HEK293T (cell line): Measurements from ENCODE around the gene INSC.

Experiments used
- CTCF ChIA-PET: fragments of 350-600 bp; formaldehyde crosslinking; extraction: SDS; loops from one replicate; lab custom pipeline; 2021; ENCODE audit warnings: antibody characterized with exemption, inconsistent platforms; lab: Yijun Ruan, JAX
- POLR2A ChIA-PET: fragments of 350-600 bp; formaldehyde crosslinking; extraction: SDS; loops from one replicate; lab custom pipeline; 2020; ENCODE audit warnings: antibody characterized with exemption, inconsistent platforms; lab: Yijun Ruan, JAX
- DNase-seq: peaks from one replicate; pipeline ENCODE4 v3.0.0; 2012; ENCODE audit warnings: mixed read lengths; ENCODE audit errors: extremely low spot score
- ARNT ChIP-seq: fragments of 450-650 bp; IDR thresholded peaks from 2 replicates; pipeline ENCODE4 v1.6.1; 2017; ENCODE audit warnings: mild to moderate bottlenecking
- BHLHE40 ChIP-seq: fragments of 450-650 bp; IDR thresholded peaks from 2 replicates; pipeline ENCODE4 v1.6.1; 2016; ENCODE audit warnings: mild to moderate bottlenecking, moderate library complexity, borderline replicate concordance
- CTBP1 ChIP-seq: fragments of 450-650 bp; IDR thresholded peaks from 2 replicates; pipeline ENCODE4 v1.6.1; 2016; ENCODE audit warnings: borderline replicate concordance
- ELF4 ChIP-seq: fragments of 450-650 bp; IDR thresholded peaks from 2 replicates; pipeline ENCODE4 v1.6.1; 2017; ENCODE audit warnings: antibody characterized with exemption
- FOXA1 ChIP-seq: fragments of 450-650 bp; IDR thresholded peaks from 2 replicates; pipeline ENCODE4 v1.6.1; 2016; ENCODE audit warnings: mild to moderate bottlenecking
- FOXK2 ChIP-seq: fragments of 450-650 bp; IDR thresholded peaks from 2 replicates; pipeline ENCODE4 v1.6.1; 2016; ENCODE audit warnings: mild to moderate bottlenecking
- FOXM1 ChIP-seq: fragments of 450-650 bp; IDR thresholded peaks from 2 replicates; pipeline ENCODE4 v1.6.1; 2017; ENCODE audit warnings: mild to moderate bottlenecking, borderline replicate concordance
- HDGF ChIP-seq: fragments of 450-650 bp; IDR thresholded peaks from 2 replicates; pipeline ENCODE4 v1.6.1; 2017; ENCODE audit warnings: antibody characterized with exemption, borderline replicate concordance
- L3MBTL2 ChIP-seq: fragments of 450-650 bp; conservative IDR thresholded peaks from 2 replicates; pipeline ENCODE4 v1.6.1; 2016; ENCODE audit warnings: mild to moderate bottlenecking
- LEF1 ChIP-seq: fragments of 450-650 bp; IDR thresholded peaks from 2 replicates; pipeline ENCODE4 v1.6.1; 2017; ENCODE audit warnings: mild to moderate bottlenecking, borderline replicate concordance
- NFRKB ChIP-seq: fragments of 450-650 bp; IDR thresholded peaks from 2 replicates; pipeline ENCODE4 v1.6.1; 2016; ENCODE audit warnings: mild to moderate bottlenecking, moderate library complexity
- SP1 ChIP-seq: fragments of 450-650 bp; IDR thresholded peaks from 2 replicates; pipeline ENCODE4 v1.6.1; 2017
- SUZ12 ChIP-seq: fragments of 450-650 bp; IDR thresholded peaks from 2 replicates; pipeline ENCODE4 v1.6.1; 2016; ENCODE audit warnings: mild to moderate bottlenecking
- TARDBP ChIP-seq: fragments of 450-650 bp; IDR thresholded peaks from 2 replicates; pipeline ENCODE4 v1.6.1; 2016
- ZNF384 ChIP-seq: fragments of 450-650 bp; IDR thresholded peaks from 2 replicates; pipeline ENCODE4 v1.6.1; 2016
- TF ChIP-seq, protein P1 (sequence below): fragments of 450-650 bp; IDR thresholded peaks from 2 replicates; pipeline ENCODE4 v1.6.1; 2016

The INSC gene

GRCh38 chr11:15176646-15177163 is 62.0 kb downstream of the INSC start:
- no peak for TF ChIP-seq LEF1
- TF ChIP-seq L3MBTL2: no peak
- no peak for TF ChIP-seq FOXK2
- no peak for TF ChIP-seq BHLHE40
- TF ChIP-seq TARDBP: no peak
- no peak for TF ChIP-seq NFRKB
- TF ChIP-seq FOXA1: no peak
- TF ChIP-seq, protein P1, sequence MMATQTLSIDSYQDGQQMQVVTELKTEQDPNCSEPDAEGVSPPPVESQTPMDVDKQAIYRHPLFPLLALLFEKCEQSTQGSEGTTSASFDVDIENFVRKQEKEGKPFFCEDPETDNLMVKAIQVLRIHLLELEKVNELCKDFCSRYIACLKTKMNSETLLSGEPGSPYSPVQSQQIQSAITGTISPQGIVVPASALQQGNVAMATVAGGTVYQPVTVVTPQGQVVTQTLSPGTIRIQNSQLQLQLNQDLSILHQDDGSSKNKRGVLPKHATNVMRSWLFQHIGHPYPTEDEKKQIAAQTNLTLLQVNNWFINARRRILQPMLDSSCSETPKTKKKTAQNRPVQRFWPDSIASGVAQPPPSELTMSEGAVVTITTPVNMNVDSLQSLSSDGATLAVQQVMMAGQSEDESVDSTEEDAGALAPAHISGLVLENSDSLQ: no peak
- TF ChIP-seq ZNF384: no peak
- ChIA-PET POLR2A (no interaction called here), CTCF (no interaction called here)
- no peak for DNase-seq

DNA sequence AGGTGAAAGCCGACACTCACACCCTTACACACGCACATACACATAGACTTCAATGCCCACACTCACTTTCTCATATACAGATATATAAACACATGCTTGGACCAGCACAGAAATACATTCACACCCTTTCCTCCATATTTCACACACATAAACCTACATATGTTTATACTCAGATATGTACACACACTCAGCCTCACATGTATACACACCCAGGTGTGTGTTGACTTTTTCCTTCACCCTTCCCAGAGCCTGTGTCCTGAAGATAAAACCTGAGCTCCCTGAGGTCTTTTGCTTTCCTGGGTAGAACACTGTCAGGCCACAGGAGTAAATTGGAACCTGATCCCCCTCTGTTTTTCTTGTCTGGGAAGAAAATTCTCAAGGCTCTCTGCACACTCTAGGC is 62.8 kb downstream of the INSC start:
- CTCF ChIA-PET: no interaction called here
- 0 out of 2 replicates have a peak, but pooled peaks have one; percentile 19 for TF ChIP-seq L3MBTL2
- TF ChIP-seq FOXM1: no peak
- no peak for TF ChIP-seq SP1
- no peak for DNase-seq
- POLR2A ChIA-PET: no interaction called here

- CTCF ChIA-PET: no interaction called here
- no peak for DNase-seq
- TF ChIP-seq NFRKB: no peak
- TF ChIP-seq SUZ12: no peak
- TF ChIP-seq CTBP1: no peak
- no peak for TF ChIP-seq BHLHE40
- TF ChIP-seq, protein P1: no peak
- TF ChIP-seq FOXA1: no peak
- no peak for TF ChIP-seq FOXK2
- no peak for TF ChIP-seq SP1
- TF ChIP-seq ZNF384: no peak
- no peak for TF ChIP-seq LEF1
- TF ChIP-seq HDGF: no peak
- TF ChIP-seq ARNT: no peak
- no peak for TF ChIP-seq ELF4
- POLR2A ChIA-PET: no interaction called here
Observed at GRCh38 chr11:15178214-15178613, 63.5 kb downstream of the INSC start.

DNA sequence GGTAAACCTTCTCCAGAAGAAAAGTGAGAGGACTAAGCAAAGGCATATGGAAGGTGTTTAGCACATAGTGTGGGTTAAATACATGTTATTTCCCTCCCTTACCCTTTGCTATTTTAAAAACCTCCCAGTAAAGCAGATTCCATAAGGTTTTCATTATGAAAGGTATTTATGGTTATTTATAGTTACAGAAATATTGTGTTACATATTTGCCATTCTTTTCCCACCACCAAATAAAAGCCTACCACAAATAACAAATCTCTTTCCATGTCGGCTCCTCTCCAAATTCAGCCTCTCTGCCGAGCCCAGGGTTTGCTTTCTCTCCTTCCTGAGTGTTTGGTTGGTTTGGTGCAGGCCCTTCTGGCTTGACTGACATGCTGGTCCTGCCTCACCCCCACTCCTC is 64.4 kb downstream of the INSC start:
- CTCF ChIA-PET: no interaction called here
- TF ChIP-seq FOXK2: no peak
- TF ChIP-seq LEF1: no peak
- TF ChIP-seq SUZ12: no peak
- no peak for TF ChIP-seq TARDBP
- no peak for TF ChIP-seq NFRKB
- TF ChIP-seq, protein P1: no peak
- TF ChIP-seq SP1: no peak
- no peak for TF ChIP-seq HDGF
- POLR2A ChIA-PET: no interaction called here
- no peak for DNase-seq

GRCh38 chr11:15180212-15180792 is 65.6 kb downstream of the INSC start:
- TF ChIP-seq BHLHE40: no peak
- TF ChIP-seq FOXM1: no peak
- no peak for TF ChIP-seq SP1
- no peak for TF ChIP-seq FOXA1
- no peak for TF ChIP-seq L3MBTL2
- no peak for TF ChIP-seq TARDBP
- TF ChIP-seq, protein P1: no peak
- no peak for TF ChIP-seq FOXK2
- TF ChIP-seq CTBP1: no peak
- TF ChIP-seq NFRKB: no peak
- no peak for TF ChIP-seq LEF1
- no peak for TF ChIP-seq SUZ12
- TF ChIP-seq ZNF384: no peak
- TF ChIP-seq ARNT: no peak
- no peak for TF ChIP-seq ELF4
- TF ChIP-seq HDGF: no peak
- CTCF ChIA-PET: no interaction called here
- no peak for DNase-seq
- POLR2A ChIA-PET: no interaction called here

DNA sequence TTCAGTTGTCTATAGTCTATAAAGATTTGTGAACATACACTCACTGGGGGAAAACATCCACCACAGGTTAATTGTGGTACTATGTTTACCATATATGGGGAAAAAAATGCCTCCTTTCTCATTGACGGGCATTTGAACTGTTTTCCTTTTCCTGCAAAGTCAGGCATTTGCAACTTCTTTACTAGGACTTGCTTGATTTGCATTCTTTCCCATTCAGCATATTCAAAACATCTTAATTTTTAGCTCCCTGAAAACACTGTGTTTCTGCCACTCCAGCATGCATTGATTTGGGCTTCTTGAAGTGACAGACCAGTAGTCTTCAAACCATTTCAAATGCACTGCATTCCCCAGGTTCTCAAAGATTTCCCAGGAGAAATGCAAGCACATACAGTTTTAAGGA is 67.6 kb downstream of the INSC start:
- CTCF ChIA-PET: no interaction called here
- POLR2A ChIA-PET: no interaction called here
- DNase-seq: no peak
- TF ChIP-seq FOXK2 (no peak), CTBP1 (no peak), FOXM1 (no peak), ZNF384 (no peak), NFRKB (no peak), BHLHE40 (no peak), TARDBP (no peak), L3MBTL2 (no peak), ELF4 (no peak), FOXA1 (no peak)
